Hippocampal formation (tissue), 2 donors: ENCODE data around the gene PRKCE.
"Not testable (repeated sequence)": the region's sequence is repeated elsewhere in the genome, so short reads cannot be mapped to it uniquely, and the experiment has no call there.

Experiments
- DNase-seq, 2 donors: peaks; one replicate each; lab custom pipeline; 2025; lab: John Stamatoyannopoulos, UW

Gene PRKCE

GRCh38 chr2:45836740-45837139 is 185.3 kb downstream of the PRKCE start:
- no peak for DNase-seq

- DNase-seq, result no peak
These were observed 186.4 kb downstream of the PRKCE start for GRCh38 chr2:45837812-45838341.

GRCh38 chr2:45839508-45840251 is 188.2 kb downstream of the PRKCE start:
- DNase-seq, result peak in 1 of 2 donors; percentile 30

DNA sequence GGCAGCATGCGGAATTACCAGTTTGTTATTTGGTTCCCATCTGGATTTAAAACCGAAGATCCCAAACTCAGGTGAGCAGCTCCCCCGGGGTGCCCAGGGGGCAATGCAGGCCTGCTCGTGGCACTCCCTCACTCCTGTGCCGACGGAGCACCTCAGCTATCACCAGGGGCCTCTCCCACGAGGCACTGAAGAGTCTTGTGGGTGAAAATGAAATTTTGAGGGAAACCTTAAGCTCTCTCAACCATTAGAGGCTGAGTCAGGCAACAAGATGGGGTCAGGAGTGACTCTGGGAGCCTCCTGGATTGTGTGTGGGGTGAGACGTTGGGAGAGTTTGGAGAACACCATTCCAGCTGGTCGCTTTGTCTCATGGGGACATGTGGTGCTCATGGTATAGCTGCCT is 189.0 kb downstream of the PRKCE start:
- no peak for DNase-seq

DNA sequence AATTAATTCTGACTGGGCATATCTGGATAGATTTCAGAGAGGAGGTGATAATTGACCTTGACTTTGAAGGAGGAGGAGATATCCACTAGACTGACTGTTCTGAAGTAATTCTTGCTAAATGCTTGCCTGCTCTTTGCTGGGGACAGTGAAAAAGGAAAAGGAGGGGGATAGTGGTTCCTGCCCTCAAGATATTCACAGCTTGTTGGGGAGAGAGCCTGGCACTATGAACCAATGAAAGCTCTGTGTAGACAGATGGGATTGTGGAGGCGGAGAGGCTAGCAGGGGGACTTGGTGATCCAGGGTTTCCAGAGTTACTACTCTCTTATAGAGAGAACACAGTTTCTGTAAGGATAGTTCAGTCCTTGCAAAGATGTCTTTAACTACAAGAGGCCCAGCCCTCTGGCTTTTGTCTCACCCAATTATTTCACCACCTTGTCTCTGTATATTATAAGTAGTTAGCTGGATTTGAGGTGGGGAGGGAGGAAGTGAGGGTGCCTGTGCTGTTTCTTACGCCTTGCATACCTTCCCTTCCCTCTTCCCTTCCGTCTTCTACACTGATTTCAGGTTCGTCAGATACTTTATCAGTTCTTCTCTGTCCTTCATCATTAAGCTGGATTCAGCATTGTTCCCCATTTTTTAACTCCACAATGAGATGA is 190.4 kb downstream of the PRKCE start:
- DNase-seq, result no peak

GRCh38 chr2:45843136-45843535 is 191.7 kb downstream of the PRKCE start:
- no peak for DNase-seq

- DNase-seq, result no peak
These were observed 193.5 kb downstream of the PRKCE start for GRCh38 chr2:45844796-45845457.

- no peak for DNase-seq
These were observed 194.1 kb downstream of the PRKCE start for GRCh38 chr2:45845566-45845965.

GRCh38 chr2:45849491-45850283 is 198.2 kb downstream of the PRKCE start:
- no peak for DNase-seq

DNA sequence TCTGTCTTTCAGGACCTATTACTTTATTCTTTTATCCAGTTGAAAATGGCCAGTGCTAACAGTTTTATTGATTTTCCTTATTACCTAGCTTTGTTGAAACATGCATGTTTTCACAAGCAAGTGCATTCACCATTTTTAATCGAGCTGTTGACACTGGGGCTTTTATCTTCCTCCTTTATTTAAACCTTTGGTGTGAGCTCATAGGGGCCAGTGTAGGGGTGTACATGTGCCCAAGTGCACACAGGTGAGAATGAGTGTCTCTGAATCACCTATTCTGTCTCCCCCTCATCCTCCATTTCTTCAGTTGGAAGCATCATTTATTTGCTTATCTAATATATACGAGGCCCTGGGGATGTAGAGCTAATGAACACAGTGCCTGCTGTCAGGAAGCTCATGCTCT is 199.1 kb downstream of the PRKCE start:
- no peak for DNase-seq

DNA sequence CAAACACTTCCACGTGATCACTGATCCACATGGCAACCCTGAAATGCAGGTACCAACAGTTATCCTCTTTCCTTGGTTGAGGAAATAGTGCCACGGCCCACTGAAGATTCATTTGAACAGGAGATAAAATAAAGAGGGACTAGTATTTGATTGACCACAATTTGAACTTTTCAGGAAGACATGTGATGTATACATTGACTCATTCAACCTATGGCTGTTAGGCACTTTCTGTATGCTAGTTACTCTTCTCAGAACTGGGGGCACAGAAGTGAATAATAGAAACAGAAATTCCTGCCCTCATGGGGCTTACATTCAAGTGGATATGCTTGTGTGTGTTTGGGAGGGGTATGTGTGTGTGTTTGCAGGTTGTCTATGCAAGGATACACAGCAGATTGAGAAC is 199.6 kb downstream of the PRKCE start:
- no peak for DNase-seq

GRCh38 chr2:45851576-45852304 is 200.3 kb downstream of the PRKCE start:
- no peak for DNase-seq

- no peak for DNase-seq
These were observed 201.1 kb downstream of the PRKCE start for GRCh38 chr2:45852450-45853150.

DNA sequence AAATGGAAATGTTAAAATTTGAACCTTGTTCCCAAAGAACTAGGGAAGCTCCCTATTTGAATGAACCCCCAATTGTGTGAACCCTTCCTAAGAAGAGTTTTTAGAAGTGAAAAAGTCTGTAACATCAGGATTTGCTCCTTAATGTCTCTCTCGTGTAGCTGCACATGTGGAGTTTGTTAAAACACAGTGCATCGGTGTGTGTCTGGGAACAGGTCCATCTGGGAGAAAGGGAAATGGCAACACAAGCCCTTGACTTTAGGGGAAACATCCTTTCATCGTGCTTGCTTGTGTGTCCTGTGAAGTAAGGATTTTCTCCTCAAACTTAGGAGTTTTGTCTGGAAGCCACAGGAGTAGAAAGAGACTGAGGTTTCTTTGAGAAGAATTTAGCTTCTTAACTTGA is 203.9 kb downstream of the PRKCE start:
- DNase-seq, result no peak

- no peak for DNase-seq
These were observed 205.2 kb downstream of the PRKCE start for GRCh38 chr2:45856391-45857274.

GRCh38 chr2:45857275-45857609 is 205.8 kb downstream of the PRKCE start:
- no peak for DNase-seq

GRCh38 chr2:45857867-45858520 is 206.5 kb downstream of the PRKCE start:
- DNase-seq, result no peak

DNA sequence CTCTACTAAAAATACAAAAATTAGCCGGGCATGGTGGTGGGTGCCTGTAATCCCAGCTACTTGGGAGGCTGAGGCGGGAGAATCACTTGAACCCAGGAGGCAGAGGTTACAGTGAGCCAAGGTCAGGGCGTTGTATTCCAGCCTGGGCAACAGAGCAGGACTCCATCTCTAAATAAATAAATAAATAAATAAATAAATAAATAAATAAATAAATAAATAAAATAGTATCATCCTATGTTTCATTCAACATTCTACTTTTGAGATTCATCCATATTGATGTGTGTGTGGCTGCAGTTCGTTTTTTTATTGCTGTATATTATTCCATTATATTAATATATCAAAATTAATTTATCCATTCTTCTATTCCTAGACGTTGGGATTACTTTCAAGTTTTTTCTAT is 207.4 kb downstream of the PRKCE start:
- DNase-seq, result not testable (repeated sequence)

DNA sequence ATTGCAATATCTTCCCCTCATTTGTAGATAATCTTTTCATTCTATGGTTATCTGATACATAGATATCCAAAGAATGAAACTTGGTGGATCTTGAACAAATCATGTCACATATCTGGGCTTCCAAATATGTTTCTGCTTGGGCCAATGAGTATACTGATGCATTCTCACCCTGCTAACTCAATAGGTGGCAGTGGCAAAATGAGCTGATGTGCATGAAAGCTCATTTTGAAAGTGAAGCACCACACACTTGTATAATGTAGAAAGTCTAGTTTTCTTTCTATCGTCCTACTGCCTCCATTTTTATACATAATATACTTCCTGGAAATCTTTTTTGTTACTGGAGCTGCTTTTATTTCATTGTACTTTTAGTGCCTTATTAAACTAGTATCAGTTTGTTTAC is 208.2 kb downstream of the PRKCE start:
- DNase-seq, result no peak
